PC-9 (cell line): ENCODE results near the gene SLC44A5. TPM values are rescaled to one million over a fixed set of nuclear protein-coding genes. Genes with fewer than 3 reads are reported as not detected.

Experiments used
- BruUV-seq: library from RNA; stranded (reverse); fragments of 400-500 nt; replicated peaks from 2 replicates; lab custom pipeline; 2021; lab: Mats Ljungman, UMichigan
- CTCF ChIA-PET: fragments of 300-600 bp; sonication (Branson Sonifier 250); formaldehyde crosslinking; loops from one replicate; lab custom pipeline; 2022; ENCODE audit warnings: antibody characterized with exemption; lab: Charles Lee
- POLR2A ChIA-PET: fragments of 300-600 bp; sonication (Branson Sonifier 250); formaldehyde crosslinking; loops from one replicate; lab custom pipeline; 2022; ENCODE audit warnings: antibody characterized with exemption; ENCODE audit not compliant: unreplicated experiment; lab: Charles Lee
- DNase-seq, 2 experiments: peaks; one replicate each; pipeline versions ENCODE4 v3.0.0 to v3.0.0-alpha.2; 2015 to 2022; ENCODE audit warnings: mixed read lengths in 1 of 2
- H2AFZ ChIP-seq: fragments of 200-600 bp; sonication (generic); 2 replicates; pipeline ENCODE4 v1.8.1; 2017; ENCODE audit warnings: antibody characterized with exemption
- H3F3A ChIP-seq: fragments of 200-600 bp; sonication (generic); 2 replicates; pipeline ENCODE4 v1.8.1; 2017; ENCODE audit warnings: antibody characterized with exemption, mild to moderate bottlenecking, low read depth; ENCODE audit not compliant: insufficient read depth
- H3K27ac ChIP-seq: fragments of 200-600 bp; sonication (generic); 2 replicates; pipeline ENCODE4 v1.6.1; 2016; ENCODE audit warnings: mixed run types
- H3K27me3 ChIP-seq: fragments of 200-600 bp; sonication (generic); 2 replicates; pipeline ENCODE4 v1.6.1; 2016; ENCODE audit warnings: low read depth, mixed run types; ENCODE audit not compliant: insufficient read depth
- H3K36me3 ChIP-seq: fragments of 200-600 bp; sonication (generic); 2 replicates; pipeline ENCODE4 v1.6.1; 2016; ENCODE audit warnings: low read depth, mixed run types
- H3K4me1 ChIP-seq: fragments of 200-600 bp; sonication (generic); replicated peaks from 2 replicates; pipeline ENCODE4 v1.6.1; 2016; ENCODE audit warnings: mixed run types; ENCODE audit not compliant: insufficient read depth
- H3K4me2 ChIP-seq: fragments of 200-600 bp; sonication (generic); 2 replicates; pipeline ENCODE4 v1.6.1; 2017; ENCODE audit warnings: mixed run types
- H3K4me3 ChIP-seq: fragments of 200-600 bp; sonication (generic); 2 replicates; pipeline ENCODE4 v1.6.1; 2016; ENCODE audit warnings: mixed run types
- H3K79me2 ChIP-seq: fragments of 200-600 bp; sonication (generic); 2 replicates; pipeline ENCODE4 v1.6.1; 2017; ENCODE audit warnings: low read depth, mixed run types
- H3K9me2 ChIP-seq: fragments of 200-600 bp; sonication (generic); 2 replicates; pipeline ENCODE4 v1.8.1; 2017; ENCODE audit warnings: mild to moderate bottlenecking; ENCODE audit not compliant: insufficient read depth
- H3K9me3 ChIP-seq: fragments of 200-600 bp; sonication (generic); 2 replicates; pipeline ENCODE4 v1.8.1; 2016; ENCODE audit warnings: low read depth; ENCODE audit not compliant: insufficient read depth
- H4K20me1 ChIP-seq: fragments of 200-600 bp; sonication (generic); 2 replicates; pipeline ENCODE4 v1.8.1; 2017; ENCODE audit not compliant: insufficient read depth
- EZH2 ChIP-seq: fragments of 200-600 bp; sonication (generic); IDR thresholded peaks from 2 replicates; pipeline ENCODE4 v1.8.0; 2017; ENCODE audit warnings: antibody characterized with exemption, low read depth
- intact Hi-C: fragments of 100-400 bp; cut with micrococcal nuclease; formaldehyde crosslinking; loops from one replicate; pipeline ENCODE4 v1.10.0; 2022; ENCODE audit not compliant: unreplicated experiment
- total RNA-seq: library from RNA; stranded (reverse); gene quantifications from 2 replicates; pipeline ENCODE4 v1.2.3, GENCODE V29; 2021
- TF ChIP-seq, protein P1 (sequence below): fragments of 200-600 bp; sonication (generic); conservative IDR thresholded peaks from 2 replicates; pipeline ENCODE4 v1.6.1; 2017; ENCODE audit warnings: mixed run types, antibody characterized with exemption, mild to moderate bottlenecking, moderate library complexity

SLC44A5 gene
- total RNA-seq, 1 experiment from 2014 or later = 0.09 TPM

DNA sequence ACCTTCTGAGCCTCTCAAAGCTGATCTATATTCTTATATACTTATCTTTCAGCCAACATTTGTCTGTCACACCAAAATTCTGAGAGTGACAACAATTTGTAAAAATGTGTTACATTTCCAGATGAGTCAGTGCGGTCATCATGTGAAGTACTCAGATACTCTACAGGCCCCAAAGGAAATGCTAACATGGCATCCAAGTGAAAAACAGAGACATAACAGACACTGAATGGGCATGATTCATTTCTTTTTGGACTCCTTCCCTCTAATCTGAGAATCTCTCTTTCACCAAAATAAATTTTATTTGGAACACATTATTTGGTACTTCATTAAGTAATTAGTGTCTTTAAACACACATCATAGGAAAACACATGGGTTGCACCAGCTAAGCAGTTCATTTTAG lies 96.6 kb downstream of the SLC44A5 start:
- CTCF ChIA-PET = no interaction called here
- TF ChIP-seq EZH2 = no peak
- TF ChIP-seq, protein P1, sequence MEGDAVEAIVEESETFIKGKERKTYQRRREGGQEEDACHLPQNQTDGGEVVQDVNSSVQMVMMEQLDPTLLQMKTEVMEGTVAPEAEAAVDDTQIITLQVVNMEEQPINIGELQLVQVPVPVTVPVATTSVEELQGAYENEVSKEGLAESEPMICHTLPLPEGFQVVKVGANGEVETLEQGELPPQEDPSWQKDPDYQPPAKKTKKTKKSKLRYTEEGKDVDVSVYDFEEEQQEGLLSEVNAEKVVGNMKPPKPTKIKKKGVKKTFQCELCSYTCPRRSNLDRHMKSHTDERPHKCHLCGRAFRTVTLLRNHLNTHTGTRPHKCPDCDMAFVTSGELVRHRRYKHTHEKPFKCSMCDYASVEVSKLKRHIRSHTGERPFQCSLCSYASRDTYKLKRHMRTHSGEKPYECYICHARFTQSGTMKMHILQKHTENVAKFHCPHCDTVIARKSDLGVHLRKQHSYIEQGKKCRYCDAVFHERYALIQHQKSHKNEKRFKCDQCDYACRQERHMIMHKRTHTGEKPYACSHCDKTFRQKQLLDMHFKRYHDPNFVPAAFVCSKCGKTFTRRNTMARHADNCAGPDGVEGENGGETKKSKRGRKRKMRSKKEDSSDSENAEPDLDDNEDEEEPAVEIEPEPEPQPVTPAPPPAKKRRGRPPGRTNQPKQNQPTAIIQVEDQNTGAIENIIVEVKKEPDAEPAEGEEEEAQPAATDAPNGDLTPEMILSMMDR = no peak
- POLR2A ChIA-PET = no interaction called here
- no peak overlapping the region for H3K4me3 ChIP-seq
- BruUV-seq = no TSS peak
- H3F3A ChIP-seq = no peaks in the 10 kb centered on the region
- no peaks in the 10 kb centered on the region; the same call in 1 of the 2 replicates for H3K9me2 ChIP-seq
- H2AFZ ChIP-seq = no peak overlapping the region
- H3K4me1 ChIP-seq = no peaks in the 10 kb centered on the region
- no peaks in the 10 kb centered on the region for H3K9me3 ChIP-seq
- no peak overlapping the region for H3K4me2 ChIP-seq
- H4K20me1 ChIP-seq = no peaks in the 10 kb centered on the region
- H3K36me3 ChIP-seq = no peaks in the 10 kb centered on the region
- intact Hi-C loops = no loop called here
- no peak overlapping the region for H3K27ac ChIP-seq
- no peaks in the 10 kb centered on the region for H3K79me2 ChIP-seq
- no peak for DNase-seq
- no peaks in the 10 kb centered on the region for H3K27me3 ChIP-seq

DNA sequence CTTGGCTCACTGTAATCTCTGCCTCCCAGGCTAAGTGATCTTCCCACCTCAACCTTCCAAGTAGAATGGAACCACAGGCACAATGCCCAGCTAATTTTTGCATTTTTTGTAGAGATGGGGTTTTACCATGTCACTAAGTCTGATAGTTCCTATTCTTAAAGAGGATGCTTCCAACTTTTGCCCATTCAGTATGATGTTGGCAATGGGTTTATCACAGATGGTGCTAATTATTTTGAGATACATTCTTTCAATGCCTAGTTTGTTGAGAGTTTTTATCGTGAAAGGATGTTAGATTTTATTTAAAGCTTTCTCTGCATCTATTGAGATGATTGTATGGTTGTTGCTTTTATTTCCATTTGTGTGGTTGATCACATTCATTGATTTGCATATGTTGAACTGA lies 103.9 kb downstream of the SLC44A5 start:
- Histone ChIP-seq H3K27me3 (no peaks in the 10 kb centered on the region), H2AFZ (no peak overlapping the region), H3K4me2 (no peak overlapping the region), H3K4me1 (no peaks in the 10 kb centered on the region), H3K36me3 (no peaks in the 10 kb centered on the region), H3F3A (no peaks in the 10 kb centered on the region), H4K20me1 (0 out of 2 replicates have a peak, but pooled peaks cover 5% of the 10 kb centered on the region), H3K4me3 (no peak overlapping the region), H3K27ac (no peak overlapping the region), H3K9me3 (no peaks in the 10 kb centered on the region), H3K9me2 (no peaks in the 10 kb centered on the region; the same call in 1 of the 2 replicates), H3K79me2 (no peaks in the 10 kb centered on the region)
- TF ChIP-seq, protein P1 = no peak
- no peak for TF ChIP-seq EZH2
- intact Hi-C loops = no loop called here
- DNase-seq = no peak
- CTCF ChIA-PET = no interaction called here
- no TSS peak for BruUV-seq
- POLR2A ChIA-PET = interaction anchor here (0.7 kb wide), 1 partner anchor 35 kb away, joined by 44 read pairs; no protein-coding TSS in a partner anchor

DNA sequence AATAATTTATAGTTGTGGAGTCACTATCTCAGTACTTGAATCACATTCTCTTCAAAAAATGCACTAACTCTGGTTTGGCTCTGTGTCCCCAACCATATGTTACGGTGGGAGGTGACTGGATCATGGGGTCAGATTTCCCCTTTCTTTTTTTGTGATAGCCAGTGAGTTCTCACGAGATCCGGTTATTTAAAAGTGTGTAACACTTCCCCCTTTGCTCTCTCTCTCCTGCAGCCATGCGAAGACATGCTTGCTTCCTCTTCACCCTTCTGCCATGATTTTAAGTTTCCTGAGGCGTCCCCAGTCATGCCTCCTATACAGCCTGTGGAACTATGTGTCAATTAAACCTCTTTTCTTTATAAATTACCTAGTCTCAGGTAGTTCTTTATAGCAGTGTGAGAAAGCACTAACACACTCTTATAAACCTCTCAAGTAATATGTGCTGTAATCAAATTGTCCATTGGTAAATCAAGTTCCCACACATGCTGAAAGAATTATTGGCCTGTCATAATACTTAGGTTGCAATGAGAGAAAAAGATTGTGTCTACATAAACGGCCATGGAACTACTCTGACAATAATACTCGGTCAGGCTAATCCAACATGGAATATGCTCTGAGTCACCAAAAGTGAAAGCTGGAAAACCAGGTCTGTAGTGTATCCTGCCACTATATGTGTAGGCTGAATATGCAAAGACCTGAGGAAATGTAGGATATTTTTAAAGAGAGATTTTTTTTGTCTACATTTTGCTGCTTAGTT lies 107.5 kb downstream of the SLC44A5 start:
- Histone ChIP-seq H2AFZ (peak overlapping the region; percentile 18; the same call in 1 of the 2 replicates), H3K36me3 (no peaks in the 10 kb centered on the region), H3K4me2 (no peak overlapping the region), H3K27me3 (no peaks in the 10 kb centered on the region), H3K4me1 (no peaks in the 10 kb centered on the region), H3K9me3 (no peaks in the 10 kb centered on the region), H4K20me1 (0 out of 2 replicates have a peak, but pooled peaks cover 5% of the 10 kb centered on the region), H3K4me3 (no peak overlapping the region), H3K27ac (no peak overlapping the region), H3K9me2 (no peaks in the 10 kb centered on the region; the same call in 1 of the 2 replicates), H3F3A (no peaks in the 10 kb centered on the region), H3K79me2 (no peaks in the 10 kb centered on the region)
- CTCF ChIA-PET = no interaction called here
- TF ChIP-seq, protein P1 = no peak
- TF ChIP-seq EZH2 = no peak
- POLR2A ChIA-PET = no interaction called here
- no TSS peak for BruUV-seq
- intact Hi-C loops = no loop called here
- DNase-seq = no peak
